HepG2 (cell line): ENCODE measurements around the gene CDC42EP4. TPM values are rescaled to one million over a fixed set of nuclear protein-coding genes. Genes with fewer than 3 reads are reported as not detected.

Experiments
- ETV6 ChIP-seq: sonication (generic); formaldehyde crosslinking; conservative IDR thresholded peaks from 2 replicates; pipeline ENCODE4 v1.4.0; 2020; ENCODE audit warnings: missing genetic modification reagents
- JARID2 ChIP-seq: sonication (generic); formaldehyde crosslinking; IDR thresholded peaks from 2 replicates; pipeline ENCODE4 v1.8.1; 2023; ENCODE audit warnings: missing genetic modification reagents, inconsistent platforms; ENCODE audit not compliant: insufficient replicate concordance
- PITX1 ChIP-seq: sonication (generic); formaldehyde crosslinking; IDR thresholded peaks from 2 replicates; pipeline ENCODE4 v1.5.1; 2020; ENCODE audit warnings: mild to moderate bottlenecking, missing genetic modification reagents
- REST ChIP-seq, 2 experiments: IDR thresholded peaks; 2 replicates each; pipeline ENCODE4 v1.6.1; 2011 to 2012; ENCODE audit warnings: low read length in 2 of 2, borderline replicate concordance in 1 of 2, low read depth in 1 of 2, mild to moderate bottlenecking in 1 of 2, moderate library complexity in 1 of 2
- SRSF4 ChIP-seq: fragments of 200-400 bp; formaldehyde crosslinking; IDR thresholded peaks from one replicate; pipeline ENCODE4 v1.6.1; 2018; ENCODE audit warnings: mild to moderate bottlenecking, low read depth, low read length, moderate library complexity; ENCODE audit not compliant: poor library complexity, severe bottlenecking
- TBL1XR1 ChIP-seq: fragments of 150-350 bp; IDR thresholded peaks from 2 replicates; pipeline ENCODE4 v1.6.1; 2014; ENCODE audit warnings: borderline replicate concordance, low read length; ENCODE audit not compliant: partially characterized antibody
- ZBTB1 ChIP-seq: sonication (generic); formaldehyde crosslinking; IDR thresholded peaks from 2 replicates; pipeline ENCODE4 v1.4.0; 2020; ENCODE audit warnings: missing genetic modification reagents, borderline replicate concordance
- ZBTB2 ChIP-seq: sonication (generic); formaldehyde crosslinking; IDR thresholded peaks from 2 replicates; pipeline ENCODE4 v1.8.0; 2022; ENCODE audit warnings: low read depth, missing genetic modification reagents
- ZHX1 ChIP-seq: sonication (generic); formaldehyde crosslinking; IDR thresholded peaks from 2 replicates; pipeline ENCODE4 v1.8.1; 2022; ENCODE audit warnings: low read depth, mild to moderate bottlenecking, missing genetic modification reagents
- ZNF326 ChIP-seq: sonication (generic); formaldehyde crosslinking; IDR thresholded peaks from 2 replicates; pipeline ENCODE4 v1.4.0; 2020; ENCODE audit warnings: missing genetic modification reagents, borderline replicate concordance
- ZNF329 ChIP-seq: sonication (generic); formaldehyde crosslinking; IDR thresholded peaks from 2 replicates; pipeline ENCODE4 v1.9.0; 2021; ENCODE audit warnings: low read depth, mild to moderate bottlenecking, missing genetic modification reagents
- ZNF598 ChIP-seq: sonication (generic); formaldehyde crosslinking; IDR thresholded peaks from 2 replicates; pipeline ENCODE4 v1.5.1; 2020; ENCODE audit warnings: mild to moderate bottlenecking, missing genetic modification reagents, borderline replicate concordance
- ZNF605 ChIP-seq: sonication (generic); formaldehyde crosslinking; IDR thresholded peaks from 2 replicates; pipeline ENCODE4 v1.8.0; 2022; ENCODE audit warnings: mild to moderate bottlenecking, missing genetic modification reagents
- ZNF724P ChIP-seq: sonication (generic); formaldehyde crosslinking; IDR thresholded peaks from 2 replicates; pipeline ENCODE4 v1.8.0; 2022; ENCODE audit warnings: missing genetic modification reagents, borderline replicate concordance
- ZNF770 ChIP-seq: sonication (generic); formaldehyde crosslinking; IDR thresholded peaks from 2 replicates; pipeline ENCODE4 v1.5.0; 2020; ENCODE audit warnings: mild to moderate bottlenecking, missing genetic modification reagents
- polyA plus RNA-seq, 8 experiments: library from polyadenylated mRNA; depleted of rRNA in 3 of 8; stranded (reverse) in 7 of 8; unstranded in 1 of 8; fragments of >200 nt; fragmentation: Illumina TruSeq in 4 of 8; extraction: Trizol in 4 of 8; gene quantifications; 2 replicates each; pipeline versions ENCODE4 v1.2.1 to v1.2.3, GENCODE V29; 2011 to 2016; ENCODE audit warnings: low read depth in 4 of 8, missing spikeins in 1 of 8, mixed read lengths in 1 of 8; ENCODE audit not compliant: insufficient read depth in 1 of 8
- total RNA-seq, 5 experiments: library from RNA; depleted of rRNA; stranded (reverse); fragments of >200 nt; fragmentation: Illumina TruSeq; extraction: Trizol; gene quantifications; 2 replicates each; pipeline ENCODE4 v1.2.3, GENCODE V29; 2016; ENCODE audit warnings: low read depth in 1 of 5

CDC42EP4 gene
- total and polyA plus RNA-seq, 2 of the 13 experiments (the other 11 are each of a cell fraction or from before 2014, with no cell fraction given): 19.0 to 54.0 TPM

- TF ChIP-seq ZNF770 (CRISPR knock-in tag) (no peak; the same call in 1 of the 2 replicates), ZNF329 (CRISPR knock-in tag) (peak; percentile 92), ZNF326 (CRISPR knock-in tag) (no peak), TBL1XR1 (peak; percentile 35), ZBTB2 (CRISPR knock-in tag) (peak; percentile 71; the same call in 1 of the 2 replicates), ZNF724P (CRISPR knock-in tag) (0 out of 2 replicates have a peak, but pooled peaks have one; percentile 47), REST (IDR thresholded peaks at IDR 0.05; ENCODE audit: borderline replicate concordance in 1 of 2, low read depth in 1 of 2, low read length in 2 of 2) (no peak; a peak in 1 of 4 replicates), SRSF4 (no peak), JARID2 (peak; percentile 42), ZNF598 (CRISPR knock-in tag) (peak; percentile 98), ZBTB1 (CRISPR knock-in tag) (peak; percentile 43; the same call in 1 of the 2 replicates), PITX1 (CRISPR knock-in tag) (no peak; the same call in 1 of the 2 replicates), ZNF605 (CRISPR knock-in tag) (peak; percentile 57), ZHX1 (peak; percentile 88), ETV6 (CRISPR knock-in tag) (no peak; the same call in none of the 2 replicates)
Measured at GRCh38 chr17:73311781-73312641, at the start of gene CDC42EP4 (continued).
